GM19351 (cell line): Measurements from ENCODE around the gene CCDC195.
"Not testable (repeated sequence)": the region's sequence is repeated elsewhere in the genome, so short reads cannot be mapped to it uniquely, and the experiment has no call there.

Source experiments
- ATAC-seq: cut with Tn5 transposase; IDR thresholded peaks from one replicate; pipeline ENCODE4 v1.9.1; 2021; ENCODE audit warnings: mild to moderate bottlenecking, moderate library complexity; ENCODE audit not compliant: unreplicated experiment

Gene CCDC195

GRCh38 chr2:224691563-224691962, 24.6 kb downstream of the CCDC195 start:
- no peak for ATAC-seq

- no peak for ATAC-seq
These were observed 25.3 kb downstream of the CCDC195 start for GRCh38 chr2:224690868-224691267.

GRCh38 chr2:224689539-224689938, 26.6 kb downstream of the CCDC195 start:
- no peak for ATAC-seq

GRCh38 chr2:224688997-224689396, 27.2 kb downstream of the CCDC195 start:
- ATAC-seq = no peak

- ATAC-seq = no peak
These were observed 29.0 kb downstream of the CCDC195 start for GRCh38 chr2:224687156-224687555.

GRCh38 chr2:224685121-224685520, 31.0 kb downstream of the CCDC195 start:
- no peak for ATAC-seq

- no peak for ATAC-seq
These were observed 34.0 kb downstream of the CCDC195 start for GRCh38 chr2:224682134-224682533.

- ATAC-seq = no peak
These were observed 44.4 kb downstream of the CCDC195 start for GRCh38 chr2:224671731-224672130.

- ATAC-seq = no peak
These were observed 46.0 kb downstream of the CCDC195 start for GRCh38 chr2:224670203-224670602.

- ATAC-seq = no peak
These were observed 46.7 kb downstream of the CCDC195 start for GRCh38 chr2:224669449-224669848.

- ATAC-seq = no peak
These were observed 47.8 kb downstream of the CCDC195 start for GRCh38 chr2:224668123-224668909.

GRCh38 chr2:224666951-224667553, 49.1 kb downstream of the CCDC195 start:
- peak; percentile 98 for ATAC-seq

- not testable (repeated sequence) for ATAC-seq
These were observed 52.8 kb downstream of the CCDC195 start for GRCh38 chr2:224663322-224663721.

GRCh38 chr2:224661708-224662107, 54.5 kb downstream of the CCDC195 start:
- not testable (repeated sequence) for ATAC-seq

GRCh38 chr2:224659714-224660113, 56.5 kb downstream of the CCDC195 start:
- no peak for ATAC-seq

- no peak for ATAC-seq
These were observed 57.3 kb downstream of the CCDC195 start for GRCh38 chr2:224658780-224659405.

- ATAC-seq = peak; percentile 73
These were observed 58.8 kb downstream of the CCDC195 start for GRCh38 chr2:224657349-224657748.

- ATAC-seq = no peak
These were observed 61.1 kb downstream of the CCDC195 start for GRCh38 chr2:224655006-224655537.
